ENCODE measurements around the gene RELT.
"Not testable (repeated sequence)": the region's sequence is repeated elsewhere in the genome, so short reads cannot be mapped to it uniquely, and the experiment has no call there.

The RELT gene

GRCh38 chr11:73404506-73405145, 28.4 kb downstream of the RELT start:
- DNase-seq, result no peak

- DNase-seq, result no peak
Observed at GRCh38 chr11:73405146-73405510, 28.9 kb downstream of the RELT start.

- no peak for DNase-seq
Observed at GRCh38 chr11:73406131-73406530, 29.9 kb downstream of the RELT start.

GRCh38 chr11:73406619-73407018, 30.4 kb downstream of the RELT start:
- no peak for DNase-seq

- DNase-seq, result no peak
Observed at GRCh38 chr11:73409431-73409830, 33.2 kb downstream of the RELT start.

GRCh38 chr11:73410627-73411026, 34.4 kb downstream of the RELT start:
- DNase-seq, result no peak

- no peak for DNase-seq
Observed at GRCh38 chr11:73411031-73411430, 34.8 kb downstream of the RELT start.

GRCh38 chr11:73412308-73412707, 36.1 kb downstream of the RELT start:
- no peak for DNase-seq

GRCh38 chr11:73413256-73413655, 37.1 kb downstream of the RELT start:
- no peak for DNase-seq

GRCh38 chr11:73414977-73415651, 38.9 kb downstream of the RELT start:
- DNase-seq, result no peak

GRCh38 chr11:73415854-73416615, 39.8 kb downstream of the RELT start:
- DNase-seq, result no peak

- no peak for DNase-seq
Observed at GRCh38 chr11:73416786-73417185, 40.6 kb downstream of the RELT start.

- no peak for DNase-seq
Observed at GRCh38 chr11:73420136-73420535, 43.9 kb downstream of the RELT start.

- DNase-seq, result no peak
Observed at GRCh38 chr11:73422886-73423285, 46.7 kb downstream of the RELT start.

- DNase-seq, result no peak
Observed at GRCh38 chr11:73423506-73423905, 47.3 kb downstream of the RELT start.

GRCh38 chr11:73425108-73425507, 48.9 kb downstream of the RELT start:
- no peak for DNase-seq

- no peak for DNase-seq
Observed at GRCh38 chr11:73426219-73426850, 50.1 kb downstream of the RELT start.

- no peak for DNase-seq
Observed at GRCh38 chr11:73428227-73428626, 52.0 kb downstream of the RELT start.

- DNase-seq, result no peak
Observed at GRCh38 chr11:73428699-73429098, 52.5 kb downstream of the RELT start.

- no peak for DNase-seq
Observed at GRCh38 chr11:73429121-73429750, 53.0 kb downstream of the RELT start.

GRCh38 chr11:73430326-73430725, 54.1 kb downstream of the RELT start:
- DNase-seq, result no peak

GRCh38 chr11:73431396-73431795, 55.2 kb downstream of the RELT start:
- DNase-seq, result no peak

- DNase-seq, result not testable (repeated sequence)
Observed at GRCh38 chr11:73436859-73437258, 60.7 kb downstream of the RELT start.

Data from GF-D8 (cell line).